HG03469 (cell line): ENCODE data around the gene FARP1.
"Not testable (repeated sequence)": the region's sequence is repeated elsewhere in the genome, so short reads cannot be mapped to it uniquely, and the experiment has no call there.

Source experiments
- ATAC-seq: cut with Tn5 transposase; IDR thresholded peaks from one replicate; pipeline ENCODE4 v1.9.1; 2021; ENCODE audit warnings: mild to moderate bottlenecking, moderate library complexity, moderate number of reproducible peaks; ENCODE audit not compliant: unreplicated experiment

Gene FARP1

GRCh38 chr13:98222816-98223215, 79.9 kb downstream of the FARP1 start:
- ATAC-seq, result no peak

GRCh38 chr13:98223741-98224140, 80.8 kb downstream of the FARP1 start:
- ATAC-seq, result no peak

GRCh38 chr13:98224557-98224956, 81.7 kb downstream of the FARP1 start:
- no peak for ATAC-seq

- no peak for ATAC-seq
Measured at GRCh38 chr13:98225036-98225940, 82.4 kb downstream of the FARP1 start.

GRCh38 chr13:98226496-98226895, 83.6 kb downstream of the FARP1 start:
- ATAC-seq, result no peak

- no peak for ATAC-seq
Measured at GRCh38 chr13:98228661-98229341, 85.9 kb downstream of the FARP1 start.

GRCh38 chr13:98230762-98231161, 87.9 kb downstream of the FARP1 start:
- not testable (repeated sequence) for ATAC-seq

- no peak for ATAC-seq
Measured at GRCh38 chr13:98232456-98232855, 89.6 kb downstream of the FARP1 start.

- ATAC-seq, result no peak
Measured at GRCh38 chr13:98233127-98233526, 90.2 kb downstream of the FARP1 start.

GRCh38 chr13:98234348-98234747, 91.5 kb downstream of the FARP1 start:
- no peak for ATAC-seq

- ATAC-seq, result no peak
Measured at GRCh38 chr13:98236197-98236596, 93.3 kb downstream of the FARP1 start.

GRCh38 chr13:98237331-98237730, 94.4 kb downstream of the FARP1 start:
- no peak for ATAC-seq

- ATAC-seq, result no peak
Measured at GRCh38 chr13:98239162-98240076, 96.5 kb downstream of the FARP1 start.

GRCh38 chr13:98240135-98240534, 97.2 kb downstream of the FARP1 start:
- no peak for ATAC-seq

GRCh38 chr13:98240974-98241373, 98.1 kb downstream of the FARP1 start:
- no peak for ATAC-seq

GRCh38 chr13:98241976-98242375, 99.1 kb downstream of the FARP1 start:
- ATAC-seq, result no peak

GRCh38 chr13:98242403-98242802, 99.5 kb downstream of the FARP1 start:
- no peak for ATAC-seq

- ATAC-seq, result no peak
Measured at GRCh38 chr13:98243929-98244272, 101.0 kb downstream of the FARP1 start.

- no peak for ATAC-seq
Measured at GRCh38 chr13:98246538-98247172, 103.8 kb downstream of the FARP1 start.

GRCh38 chr13:98251708-98252107, 108.8 kb downstream of the FARP1 start:
- ATAC-seq, result no peak
